ENCODE measurements around the gene CAPG. TPM values are rescaled to one million over a fixed set of nuclear protein-coding genes. Genes with fewer than 3 reads are reported as not detected.
"Not testable (repeated sequence)": the region's sequence is repeated elsewhere in the genome, so short reads cannot be mapped to it uniquely, and the experiment has no call there.

The CAPG gene
- total RNA-seq, 1 donor from 2014 or later: 32.6 TPM

DNA sequence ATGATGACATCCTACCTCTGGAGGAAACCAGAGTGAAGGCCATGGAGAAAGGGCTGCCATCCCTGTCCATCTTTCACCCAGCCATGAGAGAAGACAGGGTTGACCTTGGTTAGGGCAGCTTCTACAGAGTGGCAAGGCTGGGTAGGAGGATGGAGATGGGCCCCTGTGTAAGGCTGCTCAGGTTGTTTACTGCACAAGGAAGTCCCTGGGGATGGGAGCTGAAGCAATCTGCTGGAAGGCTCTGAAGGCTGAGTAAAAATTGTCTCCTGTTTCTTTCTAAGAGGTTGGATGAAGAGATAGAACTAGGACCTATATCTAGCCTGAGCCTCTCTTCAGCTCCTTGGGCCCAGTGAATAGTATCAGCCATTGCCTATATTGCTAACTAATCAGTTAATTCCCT, 41.2 kb downstream of the CAPG start:
- Mint-ChIP-seq H3K4me1 (no peaks in the 10 kb centered on the region), H3K27ac (ENCODE audit: unreplicated experiment) (no peak overlapping the region), H3K27me3 (ENCODE audit: low read depth) (no peaks in the 10 kb centered on the region), H3K9me3 (peaks cover 2% of the 10 kb centered on the region), H3K4me3 (no peak overlapping the region), H3K36me3 (ENCODE audit: low read depth) (peaks cover 8% of the 10 kb centered on the region)
- TF ChIP-seq, protein P1, sequence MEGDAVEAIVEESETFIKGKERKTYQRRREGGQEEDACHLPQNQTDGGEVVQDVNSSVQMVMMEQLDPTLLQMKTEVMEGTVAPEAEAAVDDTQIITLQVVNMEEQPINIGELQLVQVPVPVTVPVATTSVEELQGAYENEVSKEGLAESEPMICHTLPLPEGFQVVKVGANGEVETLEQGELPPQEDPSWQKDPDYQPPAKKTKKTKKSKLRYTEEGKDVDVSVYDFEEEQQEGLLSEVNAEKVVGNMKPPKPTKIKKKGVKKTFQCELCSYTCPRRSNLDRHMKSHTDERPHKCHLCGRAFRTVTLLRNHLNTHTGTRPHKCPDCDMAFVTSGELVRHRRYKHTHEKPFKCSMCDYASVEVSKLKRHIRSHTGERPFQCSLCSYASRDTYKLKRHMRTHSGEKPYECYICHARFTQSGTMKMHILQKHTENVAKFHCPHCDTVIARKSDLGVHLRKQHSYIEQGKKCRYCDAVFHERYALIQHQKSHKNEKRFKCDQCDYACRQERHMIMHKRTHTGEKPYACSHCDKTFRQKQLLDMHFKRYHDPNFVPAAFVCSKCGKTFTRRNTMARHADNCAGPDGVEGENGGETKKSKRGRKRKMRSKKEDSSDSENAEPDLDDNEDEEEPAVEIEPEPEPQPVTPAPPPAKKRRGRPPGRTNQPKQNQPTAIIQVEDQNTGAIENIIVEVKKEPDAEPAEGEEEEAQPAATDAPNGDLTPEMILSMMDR (conservative IDR thresholded peaks at IDR 0.05): no peak
- DNase-seq (ENCODE audit: low read depth, low spot score): no peak

DNA sequence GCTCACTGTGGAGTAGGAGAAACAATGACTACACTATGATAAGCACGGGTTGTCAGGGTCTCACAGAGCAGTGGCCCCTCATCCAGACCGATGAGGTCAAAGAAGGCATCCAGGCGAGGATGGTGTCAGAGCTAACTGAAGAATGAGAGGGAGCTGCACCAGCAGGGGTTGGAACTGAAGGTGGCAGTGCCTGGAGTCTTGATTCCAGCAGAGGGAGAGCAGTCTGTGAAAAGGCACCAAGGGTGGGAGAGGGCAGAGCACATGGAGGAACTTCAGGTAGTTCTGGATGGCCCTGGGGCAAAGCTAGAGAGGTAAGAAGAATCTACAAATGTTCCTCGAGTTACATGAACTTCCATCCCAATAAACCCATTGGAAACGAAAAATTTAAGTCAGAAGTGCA, 43.0 kb downstream of the CAPG start:
- no peaks in the 10 kb centered on the region for H3K4me1 Mint-ChIP-seq
- H3K36me3 Mint-ChIP-seq (ENCODE audit: low read depth): peaks cover 9% of the 10 kb centered on the region
- no peak overlapping the region for H3K4me3 Mint-ChIP-seq
- H3K27me3 Mint-ChIP-seq (ENCODE audit: low read depth): no peaks in the 10 kb centered on the region
- TF ChIP-seq, protein P1 (conservative IDR thresholded peaks at IDR 0.05): no peak
- H3K27ac Mint-ChIP-seq (ENCODE audit: unreplicated experiment): no peak overlapping the region
- DNase-seq (ENCODE audit: low read depth, low spot score): no peak
- no peaks in the 10 kb centered on the region for H3K9me3 Mint-ChIP-seq

DNA sequence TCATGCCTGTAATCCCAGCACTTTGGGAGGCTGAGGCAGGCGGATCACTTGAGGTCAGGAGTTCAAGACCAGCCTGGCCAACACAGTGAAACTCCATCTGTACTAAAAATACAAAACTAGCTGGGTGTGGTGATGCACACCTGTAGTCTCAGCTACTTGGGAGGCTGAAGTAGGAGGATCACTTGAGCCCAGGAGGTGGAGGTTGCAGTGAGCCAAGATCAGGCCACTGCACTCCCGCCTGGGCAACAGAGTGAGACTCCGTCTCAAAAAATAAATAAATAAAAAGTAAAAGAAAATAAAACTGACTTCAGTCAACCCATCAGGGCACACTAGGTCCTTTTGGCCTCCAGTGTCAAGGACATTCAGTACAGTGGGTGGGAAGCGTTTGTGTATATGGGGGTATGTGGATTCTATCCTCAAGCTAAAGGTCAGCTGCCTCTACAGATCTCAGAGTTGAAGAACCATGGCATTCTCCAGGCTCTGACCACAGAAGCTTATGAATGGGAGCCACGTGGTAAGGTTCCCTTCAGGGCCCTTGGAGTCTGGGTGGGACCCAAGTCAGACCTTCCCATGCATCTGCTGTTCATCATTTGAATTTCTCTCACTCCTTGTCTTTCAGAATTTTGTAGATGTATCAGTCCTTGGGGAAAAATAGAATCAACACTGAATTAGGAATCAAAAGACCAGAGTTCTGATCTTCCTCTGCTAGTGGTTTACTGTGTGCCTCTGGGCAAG, 47.3 kb downstream of the CAPG start:
- not testable (repeated sequence) for H3K27me3 Mint-ChIP-seq (ENCODE audit: low read depth); H3K4me3 Mint-ChIP-seq; H3K4me1 Mint-ChIP-seq; DNase-seq (ENCODE audit: low read depth, low spot score); H3K9me3 Mint-ChIP-seq; H3K27ac Mint-ChIP-seq (ENCODE audit: unreplicated experiment)
- peaks cover 11% of the 10 kb centered on the region for H3K36me3 Mint-ChIP-seq (ENCODE audit: low read depth)

DNA sequence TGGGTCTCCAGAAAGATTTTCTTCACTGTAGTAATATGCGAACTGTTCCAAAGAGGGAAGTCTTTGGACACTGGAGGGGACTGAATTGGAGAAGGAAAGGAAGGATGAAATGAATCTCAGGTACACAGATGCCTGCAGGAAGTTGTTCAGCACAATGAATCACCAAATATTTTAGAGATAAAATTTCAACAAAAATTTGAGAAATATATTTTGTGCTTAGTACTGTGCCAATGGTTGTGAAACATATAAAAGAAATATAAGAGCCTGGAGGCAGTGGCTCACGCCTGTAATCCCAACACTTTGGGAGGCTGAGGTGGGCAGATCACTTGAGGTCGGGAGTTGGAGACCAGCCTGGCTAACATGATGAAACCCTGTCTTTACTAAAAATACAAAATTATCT, 52.4 kb downstream of the CAPG start:
- no peaks in the 10 kb centered on the region for H3K9me3 Mint-ChIP-seq
- H3K27me3 Mint-ChIP-seq (ENCODE audit: low read depth): no peaks in the 10 kb centered on the region
- TF ChIP-seq, protein P1 (conservative IDR thresholded peaks at IDR 0.05): no peak
- peaks cover 3% of the 10 kb centered on the region for H3K36me3 Mint-ChIP-seq (ENCODE audit: low read depth)
- H3K4me1 Mint-ChIP-seq: peaks cover 35% of the 10 kb centered on the region
- H3K27ac Mint-ChIP-seq (ENCODE audit: unreplicated experiment): no peak overlapping the region
- peak overlapping the region; percentile 23 for H3K4me3 Mint-ChIP-seq
- no peak for DNase-seq (ENCODE audit: low read depth, low spot score)

DNA sequence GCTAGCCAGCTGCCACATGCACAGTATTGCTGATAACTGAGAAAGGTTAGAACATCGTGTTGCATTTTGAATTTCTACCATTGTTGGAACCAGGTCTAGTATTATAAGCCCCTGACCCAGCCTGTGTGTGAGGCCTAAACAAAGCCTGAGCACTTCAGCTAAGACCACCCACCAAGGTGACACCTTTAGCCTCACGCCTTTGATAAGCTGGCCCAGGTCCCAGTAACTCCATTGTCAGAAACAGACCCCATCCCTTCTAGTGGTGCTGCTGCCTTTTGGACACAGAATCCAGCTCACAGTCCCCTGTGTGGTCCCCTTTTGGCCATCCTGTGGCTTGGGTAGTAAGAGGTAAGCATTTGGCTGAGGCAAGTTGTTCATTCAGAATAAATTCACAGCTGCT, 54.0 kb downstream of the CAPG start:
- no peak for DNase-seq (ENCODE audit: low read depth, low spot score)
- no peaks in the 10 kb centered on the region for H3K9me3 Mint-ChIP-seq
- no peak overlapping the region for H3K27ac Mint-ChIP-seq (ENCODE audit: unreplicated experiment)
- H3K4me3 Mint-ChIP-seq: peak overlapping the region; percentile 99
- H3K4me1 Mint-ChIP-seq: peaks cover 37% of the 10 kb centered on the region
- TF ChIP-seq, protein P1 (conservative IDR thresholded peaks at IDR 0.05): no peak
- no peaks in the 10 kb centered on the region for H3K27me3 Mint-ChIP-seq (ENCODE audit: low read depth)
- H3K36me3 Mint-ChIP-seq (ENCODE audit: low read depth): no peaks in the 10 kb centered on the region

DNA sequence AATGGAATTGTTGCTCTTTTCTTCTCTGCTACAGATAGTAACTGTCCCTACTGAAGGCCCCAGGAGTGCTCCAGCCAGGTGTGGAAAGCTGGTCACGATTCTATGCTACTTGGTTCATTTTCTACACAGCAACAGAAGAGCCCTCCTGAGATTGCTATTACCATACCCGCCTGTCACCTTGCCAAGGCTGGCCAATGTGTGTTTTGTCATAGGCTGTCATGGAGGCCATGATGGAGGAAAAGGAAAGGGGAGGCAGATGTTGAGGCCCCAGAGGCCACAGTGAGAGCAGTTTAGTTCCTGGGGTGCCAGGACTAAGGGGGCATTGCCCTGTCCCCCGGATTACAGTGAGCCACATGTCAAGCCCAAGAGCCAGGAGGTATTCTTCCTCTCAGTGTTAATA, 54.6 kb downstream of the CAPG start:
- peaks cover 1% of the 10 kb centered on the region for H3K36me3 Mint-ChIP-seq (ENCODE audit: low read depth)
- H3K27ac Mint-ChIP-seq (ENCODE audit: unreplicated experiment): no peak overlapping the region
- H3K4me3 Mint-ChIP-seq: peak overlapping the region; percentile 99
- DNase-seq (ENCODE audit: low read depth, low spot score): no peak
- peaks cover 37% of the 10 kb centered on the region for H3K4me1 Mint-ChIP-seq
- no peaks in the 10 kb centered on the region for H3K9me3 Mint-ChIP-seq
- TF ChIP-seq, protein P1 (conservative IDR thresholded peaks at IDR 0.05): no peak
- no peaks in the 10 kb centered on the region for H3K27me3 Mint-ChIP-seq (ENCODE audit: low read depth)
